HUES48 (cell line): ENCODE data around the gene GID4.
A peak's percentile ranks its signal among the peaks of the same experiment; 100 is the strongest.

Source experiments
- H3K27ac ChIP-seq: one replicate; pipeline ENCODE4 v1.7.0; 2013; ENCODE audit warnings: low read depth, low read length, inconsistent platforms
- H3K27me3 ChIP-seq: 2 replicates; pipeline ENCODE4 v1.6.1; 2013; ENCODE audit warnings: mild to moderate bottlenecking, low read length; ENCODE audit not compliant: control insufficient read depth, insufficient read depth
- H3K36me3 ChIP-seq: 2 replicates; pipeline ENCODE4 v1.6.1; 2013; ENCODE audit warnings: low read length; ENCODE audit not compliant: control insufficient read depth, insufficient read depth
- H3K4me1 ChIP-seq: 2 replicates; pipeline ENCODE4 v1.6.1; 2013; ENCODE audit warnings: mild to moderate bottlenecking, low read length; ENCODE audit not compliant: control insufficient read depth, insufficient read depth
- H3K4me3 ChIP-seq: 2 replicates; pipeline ENCODE4 v1.5.1; 2013; ENCODE audit warnings: mild to moderate bottlenecking, low read depth, low read length
- H3K9ac ChIP-seq: 2 replicates; pipeline ENCODE4 v1.6.1; 2013; ENCODE audit warnings: mild to moderate bottlenecking, low read depth, low read length, moderate library complexity
- H3K9me3 ChIP-seq: 2 replicates; pipeline ENCODE4 v1.6.1; 2013; ENCODE audit warnings: low read length; ENCODE audit not compliant: control insufficient read depth, insufficient read depth

Gene GID4

GRCh38 chr17:18031955-18032354 is 7.3 kb upstream of the GID4 start:
- no peaks in the 10 kb centered on the region for H3K9me3 ChIP-seq
- no peak overlapping the region for H3K4me3 ChIP-seq
- peaks cover 4% of the 10 kb centered on the region; the same call in 1 of the 2 replicates for H3K36me3 ChIP-seq
- H3K9ac ChIP-seq, result no peak overlapping the region
- H3K27ac ChIP-seq, result no peak overlapping the region
- no peaks in the 10 kb centered on the region for H3K4me1 ChIP-seq
- no peaks in the 10 kb centered on the region for H3K27me3 ChIP-seq

DNA sequence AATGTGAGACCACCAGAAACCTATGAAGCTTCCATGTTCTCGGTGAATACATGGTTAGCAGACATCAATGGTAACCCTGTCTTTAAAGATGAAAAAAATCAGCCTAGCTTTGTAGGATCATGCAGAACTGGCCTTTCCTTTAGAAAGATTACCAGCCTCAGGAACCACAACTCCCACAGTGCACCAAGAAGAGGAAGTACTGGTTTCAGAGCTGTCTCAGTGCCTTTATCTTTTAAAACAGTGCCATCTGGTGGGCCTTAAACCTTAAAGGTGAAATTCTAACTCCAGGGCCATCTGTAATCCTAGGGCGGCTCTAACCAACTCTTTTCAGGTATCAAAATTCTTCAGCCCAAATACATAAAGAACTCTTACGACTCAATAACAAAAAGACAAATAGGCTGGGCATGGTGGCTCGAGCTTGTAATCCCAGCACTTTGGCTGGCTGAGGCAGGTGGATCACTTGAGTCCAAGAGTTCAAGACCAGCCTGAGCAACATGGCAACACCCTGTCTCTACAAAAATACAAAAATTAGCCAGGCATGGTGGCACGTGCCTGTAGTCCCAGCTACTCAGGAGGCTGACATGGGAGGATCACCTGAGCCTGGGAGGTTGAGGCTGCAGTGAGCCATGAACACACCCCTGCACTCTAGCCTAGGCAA is 5.6 kb upstream of the GID4 start:
- Histone ChIP-seq H3K4me3 (no peak overlapping the region), H3K27ac (no peak overlapping the region), H3K9me3 (no peaks in the 10 kb centered on the region), H3K9ac (no peak overlapping the region), H3K36me3 (no peaks in the 10 kb centered on the region), H3K27me3 (no peaks in the 10 kb centered on the region), H3K4me1 (no peaks in the 10 kb centered on the region)

DNA sequence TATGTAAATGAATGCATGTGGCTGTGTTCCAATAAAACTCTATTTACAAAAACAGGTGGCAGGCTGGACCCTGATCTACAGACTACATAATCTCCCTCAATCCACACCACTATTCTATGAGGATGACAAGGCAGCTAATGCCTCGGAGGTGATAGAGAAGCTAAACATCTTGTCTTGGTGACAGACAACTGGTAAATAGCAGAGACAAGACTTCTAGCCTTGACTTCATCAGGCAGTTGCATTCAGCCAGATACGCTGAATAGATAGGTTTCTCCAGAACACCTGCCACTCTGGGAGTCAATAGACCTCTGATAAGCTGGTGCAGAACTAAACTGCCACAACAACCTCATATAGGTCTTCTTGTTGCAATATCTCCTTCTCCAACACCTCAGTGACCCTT is 3.5 kb upstream of the GID4 start:
- Histone ChIP-seq H3K4me1 (peaks cover 5% of the 10 kb centered on the region; the same call in 1 of the 2 replicates), H3K9me3 (no peaks in the 10 kb centered on the region), H3K27ac (peak overlapping the region; percentile 5), H3K4me3 (no peak overlapping the region), H3K9ac (no peak overlapping the region), H3K36me3 (no peaks in the 10 kb centered on the region), H3K27me3 (no peaks in the 10 kb centered on the region)

- H3K4me1 ChIP-seq, result peaks cover 5% of the 10 kb centered on the region; the same call in 1 of the 2 replicates
- H3K36me3 ChIP-seq, result no peaks in the 10 kb centered on the region
- no peaks in the 10 kb centered on the region for H3K27me3 ChIP-seq
- H3K4me3 ChIP-seq, result no peak overlapping the region
- no peak overlapping the region for H3K9ac ChIP-seq
- H3K27ac ChIP-seq, result no peak overlapping the region
- H3K9me3 ChIP-seq, result no peaks in the 10 kb centered on the region
Observed at GRCh38 chr17:18037486-18037885, 1.7 kb upstream of the GID4 start.

DNA sequence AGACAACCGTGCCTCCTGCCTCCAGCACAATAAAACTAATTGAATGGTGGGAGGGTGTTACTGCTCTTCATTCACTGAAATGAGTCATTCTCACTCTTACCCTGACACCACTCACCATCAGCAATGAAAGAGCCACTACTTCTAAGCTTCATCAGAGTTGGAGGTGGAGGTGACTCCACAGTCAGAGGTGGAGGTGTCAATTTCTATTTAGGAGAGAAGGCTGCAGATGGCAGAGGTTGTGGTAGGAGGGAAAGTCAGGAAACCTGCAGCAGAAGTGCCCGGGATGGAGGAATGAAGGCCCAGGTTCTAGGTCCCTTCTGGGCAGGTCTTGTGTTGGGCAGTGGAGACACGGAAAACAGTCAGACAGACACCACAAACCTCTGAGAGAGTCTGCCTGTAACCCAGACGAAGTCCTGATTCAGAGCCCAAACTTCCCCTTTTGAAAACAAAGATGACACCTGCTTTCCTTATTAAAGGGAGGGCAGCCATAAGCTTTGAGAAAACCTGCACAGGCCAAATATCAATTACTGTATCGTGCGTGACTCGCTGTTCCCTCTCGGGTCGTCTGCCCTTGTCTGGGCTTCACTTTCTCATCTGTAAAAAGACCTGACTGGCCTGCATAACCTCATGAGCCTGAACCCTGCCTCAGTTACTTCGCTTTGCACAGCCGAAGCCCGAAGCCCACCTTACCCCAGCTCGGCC is 908 bp upstream of the GID4 start:
- no peaks in the 10 kb centered on the region for H3K9me3 ChIP-seq
- no peaks in the 10 kb centered on the region for H3K27me3 ChIP-seq
- H3K27ac ChIP-seq, result peak overlapping the region; percentile 77
- H3K36me3 ChIP-seq, result no peaks in the 10 kb centered on the region
- peak overlapping the region; percentile 82 for H3K9ac ChIP-seq
- H3K4me1 ChIP-seq, result peaks cover 5% of the 10 kb centered on the region; the same call in 1 of the 2 replicates
- peak overlapping the region; percentile 91 for H3K4me3 ChIP-seq

DNA sequence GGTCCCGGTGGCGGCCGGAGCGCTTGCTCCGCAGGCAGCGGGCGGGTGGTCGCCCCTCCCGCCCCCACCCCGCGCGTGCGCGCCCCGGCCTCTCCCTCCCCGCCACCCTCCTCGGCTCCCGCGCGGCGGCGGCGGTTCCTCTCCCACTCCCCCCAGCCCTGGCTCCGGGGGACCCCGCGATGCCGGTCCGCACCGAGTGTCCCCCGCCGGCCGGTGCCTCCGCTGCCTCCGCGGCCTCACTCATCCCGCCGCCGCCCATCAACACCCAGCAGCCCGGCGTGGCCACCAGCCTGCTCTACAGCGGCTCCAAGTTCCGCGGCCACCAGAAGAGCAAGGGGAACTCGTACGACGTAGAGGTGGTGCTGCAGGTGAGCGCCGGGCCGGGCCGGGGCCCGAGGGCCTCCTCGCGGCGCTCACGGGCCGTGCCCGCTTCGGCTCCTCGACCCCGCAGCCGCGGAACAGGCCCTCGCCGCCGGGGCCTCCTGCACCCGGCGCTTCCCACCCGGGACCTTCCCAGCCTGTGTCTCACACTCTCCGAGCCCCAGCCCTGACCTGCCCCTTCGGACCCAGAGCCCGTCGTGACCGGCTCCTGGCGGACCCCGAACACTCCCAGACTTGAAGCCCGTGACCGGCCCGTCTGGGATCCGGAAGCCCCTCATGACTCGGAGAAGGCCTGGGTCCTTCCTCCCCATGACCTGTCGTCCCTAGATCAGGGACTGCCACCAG is 490 bp downstream of the GID4 start:
- peak overlapping the region; percentile 91 for H3K4me3 ChIP-seq
- no peaks in the 10 kb centered on the region for H3K36me3 ChIP-seq
- peak overlapping the region; percentile 45; the same call in 1 of the 2 replicates for H3K9ac ChIP-seq
- H3K27ac ChIP-seq, result peak overlapping the region; percentile 37
- no peaks in the 10 kb centered on the region for H3K27me3 ChIP-seq
- no peaks in the 10 kb centered on the region for H3K9me3 ChIP-seq
- H3K4me1 ChIP-seq, result peaks cover 5% of the 10 kb centered on the region; the same call in 1 of the 2 replicates

DNA sequence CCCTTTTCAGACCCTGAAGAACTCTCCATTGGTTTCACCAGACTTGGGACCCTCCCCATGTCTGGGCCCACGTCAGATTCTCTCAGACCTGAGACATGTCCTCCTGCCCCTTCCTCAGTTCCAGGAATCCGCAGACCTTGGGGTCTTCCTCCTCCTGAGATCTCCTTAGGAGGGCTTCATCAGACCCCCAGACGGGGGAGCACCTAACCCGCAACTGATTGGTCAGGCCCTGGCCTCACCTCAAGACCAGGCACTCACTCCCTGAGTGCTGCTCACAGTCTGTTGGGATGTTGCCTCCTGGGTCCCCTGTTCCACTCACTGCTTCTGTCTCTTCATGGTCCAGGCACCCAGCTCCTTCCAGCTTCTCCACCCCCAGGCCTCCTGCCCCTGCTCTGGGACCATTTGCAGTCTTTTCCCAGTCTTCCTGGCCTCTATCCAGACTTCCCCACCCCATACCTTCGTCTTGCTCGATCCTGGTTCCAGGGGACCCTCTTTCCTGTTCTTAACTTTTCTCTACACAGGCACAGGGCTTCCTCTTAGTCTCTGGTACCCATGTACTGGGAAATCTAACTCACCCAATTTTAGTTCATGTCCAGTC is 1.2 kb downstream of the GID4 start:
- no peak overlapping the region for H3K27ac ChIP-seq
- peaks cover 5% of the 10 kb centered on the region; the same call in 1 of the 2 replicates for H3K36me3 ChIP-seq
- H3K9me3 ChIP-seq, result no peaks in the 10 kb centered on the region
- H3K9ac ChIP-seq, result no peak overlapping the region
- no peaks in the 10 kb centered on the region for H3K27me3 ChIP-seq
- H3K4me3 ChIP-seq, result peak overlapping the region; percentile 91
- H3K4me1 ChIP-seq, result peaks cover 5% of the 10 kb centered on the region; the same call in 1 of the 2 replicates

DNA sequence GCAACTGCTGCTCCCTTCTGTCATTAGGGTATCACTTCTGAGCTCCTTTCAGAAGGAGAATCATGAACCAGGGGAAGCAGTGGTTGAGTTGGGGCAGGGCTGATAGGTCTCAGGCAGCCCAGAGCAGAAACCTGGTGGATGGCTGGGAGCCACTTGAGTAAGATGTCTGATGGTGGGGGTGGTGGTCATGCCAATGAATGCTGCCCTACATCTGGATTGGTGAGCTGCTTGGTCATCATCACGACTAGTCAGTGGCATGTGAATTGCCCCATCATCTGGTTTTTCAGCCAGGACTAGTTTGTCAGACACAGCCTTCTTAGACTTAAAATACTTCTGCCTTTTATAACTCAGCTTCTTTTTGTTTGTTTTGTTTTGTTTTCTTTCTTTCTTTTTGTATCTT is 2.6 kb downstream of the GID4 start:
- Histone ChIP-seq H3K27ac (no peak overlapping the region), H3K4me1 (peaks cover 5% of the 10 kb centered on the region; the same call in 1 of the 2 replicates)

DNA sequence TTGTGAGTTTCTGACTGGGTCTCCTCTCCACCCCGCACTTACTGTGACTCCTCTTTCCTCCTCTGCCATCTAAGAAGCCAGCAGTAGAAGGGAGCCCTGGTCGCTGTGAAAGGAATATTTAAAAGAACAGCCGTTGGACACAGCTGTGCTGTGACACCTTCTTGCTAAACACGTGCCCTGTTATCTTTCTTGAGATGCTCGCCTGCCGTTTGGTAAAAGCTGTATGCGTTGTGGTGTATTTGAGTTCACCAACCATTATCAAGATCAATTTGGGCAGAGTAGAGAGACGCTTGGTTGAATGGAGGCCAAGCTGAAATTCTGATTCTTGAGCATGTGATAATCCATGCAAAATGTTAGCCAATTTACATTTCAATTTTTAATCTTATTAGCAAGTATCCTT is 3.8 kb downstream of the GID4 start:
- Histone ChIP-seq H3K4me1 (peaks cover 5% of the 10 kb centered on the region; the same call in 1 of the 2 replicates), H3K4me3 (no peak overlapping the region), H3K27ac (no peak overlapping the region), H3K27me3 (no peaks in the 10 kb centered on the region), H3K9me3 (no peaks in the 10 kb centered on the region), H3K36me3 (peaks cover 22% of the 10 kb centered on the region), H3K9ac (no peak overlapping the region)

More for the DNA sequence above, 2.6 kb downstream of the GID4 start:
- Histone ChIP-seq H3K36me3 (peaks cover 13% of the 10 kb centered on the region), H3K27me3 (no peaks in the 10 kb centered on the region), H3K9me3 (no peaks in the 10 kb centered on the region), H3K9ac (no peak overlapping the region), H3K4me3 (no peak overlapping the region)

- Histone ChIP-seq H3K27ac (no peak overlapping the region), H3K9me3 (no peaks in the 10 kb centered on the region), H3K9ac (no peak overlapping the region), H3K27me3 (no peaks in the 10 kb centered on the region), H3K36me3 (peaks cover 22% of the 10 kb centered on the region), H3K4me3 (no peak overlapping the region), H3K4me1 (peaks cover 5% of the 10 kb centered on the region; the same call in 1 of the 2 replicates)
Observed at GRCh38 chr17:18043491-18043890, 4.3 kb downstream of the GID4 start.
